Stomach (tissue), 9 donors: ENCODE measurements around the gene CNOT3. TPM values are rescaled to one million over a fixed set of nuclear protein-coding genes. Genes with fewer than 3 reads are reported as not detected.
A peak's percentile ranks its signal among the peaks of the same experiment; 100 is the strongest.
"Not testable (repeated sequence)": the region's sequence is repeated elsewhere in the genome, so short reads cannot be mapped to it uniquely, and the experiment has no call there.

Experiments
- DNase-seq, 2 donors: peaks; one replicate each; pipeline versions ENCODE4 v3.0.0 to v3.0.0-alpha.2; 2013 to 2019
- H3K27ac ChIP-seq, 5 donors: fragments of 200-600 bp in 4 of 5; sonication (generic) in 4 of 5; one replicate each; pipeline ENCODE4 v1.5.1; 2013 to 2019; ENCODE audit warnings: mild to moderate bottlenecking in 1 of 5, moderate library complexity in 1 of 5
- H3K27me3 ChIP-seq, 3 donors: fragments of 200-600 bp; sonication (generic); one replicate each; pipeline ENCODE4 v1.5.1; 2017 to 2019; ENCODE audit warnings: mixed run types in 1 of 3
- H3K36me3 ChIP-seq, 4 donors: fragments of 200-600 bp; sonication (generic); 1 replicate in 3 of 4; 2 replicates in 1 of 4; pipeline ENCODE4 v1.5.1; 2016 to 2019
- H3K4me1 ChIP-seq, 4 donors: fragments of 200-600 bp; sonication (generic); one replicate each; pipeline ENCODE4 v1.5.1; 2016 to 2019
- H3K4me3 ChIP-seq, 4 donors: fragments of 200-600 bp; sonication (generic) in 3 of 4; one replicate each; pipeline ENCODE4 v1.5.1; 2016 to 2019; ENCODE audit warnings: mild to moderate bottlenecking in 1 of 4
- H3K9me3 ChIP-seq, 4 donors: fragments of 200-600 bp; sonication (generic); one replicate each; pipeline ENCODE4 v1.5.1; 2016 to 2019
- EP300 ChIP-seq: sonication (generic); formaldehyde crosslinking; IDR thresholded peaks from one replicate; pipeline ENCODE4 v1.6.1; 2017; ENCODE audit warnings: antibody characterized with exemption
- POLR2A ChIP-seq, 4 donors: fragments of 450-650 bp; IDR thresholded peaks; one replicate each; pipeline ENCODE4 v1.6.1; 2016; ENCODE audit warnings: antibody characterized with exemption in 4 of 4, control low read depth in 2 of 4, mild to moderate bottlenecking in 1 of 4, moderate library complexity in 1 of 4
- POLR2AphosphoS5 ChIP-seq, 3 donors: sonication (generic); formaldehyde crosslinking; IDR thresholded peaks; one replicate each; pipeline ENCODE4 v1.6.1; 2016; ENCODE audit warnings: antibody characterized with exemption in 3 of 3
- WGBS, 5 donors: extraction: QIAGEN DNeasy Blood & Tissue Kit in 3 of 5; methylation state at CpG; one replicate each; pipeline versions ENCODE4 v1.1.5 to v1.1.7; 2013 to 2018; 5-methylcytosine and 5-hydroxymethylcytosine counted together
- intact Hi-C: fragments of 100-400 bp; cut with DNase I; formaldehyde crosslinking; loops from one replicate; pipeline ENCODE4 v1.15.1; 2023; ENCODE audit warnings: low total_unique reads
- polyA plus RNA-seq, 3 donors: library from polyadenylated mRNA; stranded (reverse); fragments of 200-250 nt; gene quantifications; one replicate each; pipeline ENCODE4 v1.2.3, GENCODE V29; 2013
- total RNA-seq, 5 donors: library from RNA; depleted of rRNA; stranded (reverse); fragments of >200 nt; gene quantifications; one replicate each; pipeline versions ENCODE4 v1.1.0 to v1.2.3, GENCODE V29; 2014 to 2016
- TF ChIP-seq, protein P1 (sequence below), 7 experiments: fragments of 450-650 bp in 4 of 7; fragments of 200-600 bp in 3 of 7; sonication (generic) in 3 of 7; IDR thresholded peaks; one replicate each; pipeline ENCODE4 v1.5.1; 2016 to 2019; ENCODE audit warnings: antibody characterized with exemption in 7 of 7, control low read depth in 2 of 7, mild to moderate bottlenecking in 1 of 7
- donor health status: healthy with polysubstance abuse.
- donor health status: Bipolar disorder and iron deficiency.
- donor health status: healthy.

Gene CNOT3
- total and polyA plus RNA-seq, 8 donors, result 11.2 to 100 (median 29.2) TPM

DNA sequence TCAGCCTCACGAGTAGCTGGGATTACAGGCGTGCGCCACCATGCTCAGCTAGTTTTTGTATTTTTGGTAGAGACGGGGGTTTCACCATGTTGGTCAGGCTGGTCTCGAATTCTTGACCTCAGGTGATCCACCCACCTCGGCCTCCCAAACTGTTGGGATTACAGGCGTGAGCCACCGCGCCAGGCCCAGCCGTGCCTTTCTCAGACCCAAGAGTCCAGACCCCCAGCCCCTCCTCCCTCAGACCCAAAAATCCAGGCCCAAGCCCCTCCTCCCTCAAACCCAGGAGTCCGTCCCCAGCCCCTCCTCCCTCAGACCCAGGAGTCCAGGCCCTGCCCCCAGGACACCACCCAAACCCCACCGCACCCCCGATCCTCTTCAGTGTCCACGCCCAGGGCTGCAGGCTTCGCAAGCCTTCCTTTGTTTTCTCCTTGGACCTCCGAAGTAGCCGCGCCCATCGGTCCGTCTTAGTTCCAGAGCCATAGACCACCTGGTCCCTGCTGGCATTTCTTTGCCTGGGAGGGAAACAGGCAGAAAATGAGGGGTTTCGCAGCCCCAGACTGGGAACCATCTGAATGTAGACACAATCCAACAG is 31.7 kb downstream of the CNOT3 start:
- Histone ChIP-seq H3K27ac (no peak overlapping the region), H3K27me3 (peaks cover 0 to 44% (median 4%) of the 10 kb centered on the region in 3 donors), H3K4me3 (no peak overlapping the region), H3K36me3 (no peaks in the 10 kb centered on the region), H3K9me3 (no peaks in the 10 kb centered on the region), H3K4me1 (peaks cover 17 to 37% (median 28%) of the 10 kb centered on the region in 4 donors)
- TF ChIP-seq POLR2A (IDR thresholded peaks at IDR 0.05) (no peak), POLR2AphosphoS5 (IDR thresholded peaks at IDR 0.05) (no peak), EP300 (no peak)
- TF ChIP-seq, protein P1, sequence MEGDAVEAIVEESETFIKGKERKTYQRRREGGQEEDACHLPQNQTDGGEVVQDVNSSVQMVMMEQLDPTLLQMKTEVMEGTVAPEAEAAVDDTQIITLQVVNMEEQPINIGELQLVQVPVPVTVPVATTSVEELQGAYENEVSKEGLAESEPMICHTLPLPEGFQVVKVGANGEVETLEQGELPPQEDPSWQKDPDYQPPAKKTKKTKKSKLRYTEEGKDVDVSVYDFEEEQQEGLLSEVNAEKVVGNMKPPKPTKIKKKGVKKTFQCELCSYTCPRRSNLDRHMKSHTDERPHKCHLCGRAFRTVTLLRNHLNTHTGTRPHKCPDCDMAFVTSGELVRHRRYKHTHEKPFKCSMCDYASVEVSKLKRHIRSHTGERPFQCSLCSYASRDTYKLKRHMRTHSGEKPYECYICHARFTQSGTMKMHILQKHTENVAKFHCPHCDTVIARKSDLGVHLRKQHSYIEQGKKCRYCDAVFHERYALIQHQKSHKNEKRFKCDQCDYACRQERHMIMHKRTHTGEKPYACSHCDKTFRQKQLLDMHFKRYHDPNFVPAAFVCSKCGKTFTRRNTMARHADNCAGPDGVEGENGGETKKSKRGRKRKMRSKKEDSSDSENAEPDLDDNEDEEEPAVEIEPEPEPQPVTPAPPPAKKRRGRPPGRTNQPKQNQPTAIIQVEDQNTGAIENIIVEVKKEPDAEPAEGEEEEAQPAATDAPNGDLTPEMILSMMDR (IDR thresholded peaks at IDR 0.05), result no peak
- WGBS, 5 donors, result 88 to 93% (median 90%) methylated on average over 18 to 21 of the region's 21 CpGs
- DNase-seq, result no peak
- intact Hi-C loops, result no loop called here

DNA sequence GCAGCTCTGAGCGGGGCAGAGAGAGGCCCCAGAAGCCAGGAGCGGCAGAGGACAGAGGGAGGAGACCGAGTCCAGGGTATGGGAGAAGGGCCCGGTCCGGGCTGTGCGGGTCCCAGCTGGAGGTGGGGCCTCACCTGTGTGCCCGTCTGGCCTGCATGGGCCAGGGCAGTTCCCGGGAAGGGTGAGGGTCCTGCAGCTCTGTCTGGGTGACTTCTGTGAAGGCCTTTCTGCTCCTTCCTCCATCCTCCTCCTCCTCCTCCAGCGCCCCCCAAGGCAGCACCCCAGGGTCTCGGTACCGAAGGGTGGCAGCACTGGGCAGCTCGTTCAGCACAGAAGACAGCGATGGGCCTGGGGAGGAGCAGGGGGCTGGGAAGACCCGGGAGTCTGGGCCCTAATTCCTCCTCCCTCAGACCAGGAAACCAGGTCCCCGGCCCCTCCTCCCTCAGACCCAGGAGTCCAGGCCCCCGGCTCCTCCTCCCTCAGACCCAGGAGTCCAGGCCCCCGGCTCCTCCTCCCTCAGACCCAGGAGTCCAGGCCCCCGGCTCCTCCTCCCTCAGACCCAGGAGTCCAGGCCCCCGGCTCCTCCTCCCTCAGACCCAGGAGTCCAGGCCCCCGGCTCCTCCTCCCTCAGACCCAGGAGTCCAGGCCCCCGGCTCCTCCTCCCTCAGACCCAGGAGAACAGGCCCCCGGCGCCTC is 34.3 kb downstream of the CNOT3 start:
- intact Hi-C loops, result loop anchor here (5.0 kb wide), 1 partner anchor 60 kb away; no protein-coding TSS in a partner anchor
- Histone ChIP-seq H3K27me3 (peaks cover 0 to 20% (median 4%) of the 10 kb centered on the region in 3 donors), H3K4me3 (peak overlapping the region; percentile 42 to 59 (median 48)), H3K4me1 (peaks cover 9 to 26% (median 20%) of the 10 kb centered on the region in 4 donors), H3K27ac (peak overlapping the region in 3 of 5 donors; percentile 80 to 88 (median 88)), H3K36me3 (peaks cover 6 to 14% (median 10%) of the 10 kb centered on the region in 4 donors)
- not testable (repeated sequence) for DNase-seq, H3K9me3 ChIP-seq
- WGBS, 5 donors, result 61 to 76% (median 67%) methylated on average over 13 to 17 of the region's 23 CpGs

DNA sequence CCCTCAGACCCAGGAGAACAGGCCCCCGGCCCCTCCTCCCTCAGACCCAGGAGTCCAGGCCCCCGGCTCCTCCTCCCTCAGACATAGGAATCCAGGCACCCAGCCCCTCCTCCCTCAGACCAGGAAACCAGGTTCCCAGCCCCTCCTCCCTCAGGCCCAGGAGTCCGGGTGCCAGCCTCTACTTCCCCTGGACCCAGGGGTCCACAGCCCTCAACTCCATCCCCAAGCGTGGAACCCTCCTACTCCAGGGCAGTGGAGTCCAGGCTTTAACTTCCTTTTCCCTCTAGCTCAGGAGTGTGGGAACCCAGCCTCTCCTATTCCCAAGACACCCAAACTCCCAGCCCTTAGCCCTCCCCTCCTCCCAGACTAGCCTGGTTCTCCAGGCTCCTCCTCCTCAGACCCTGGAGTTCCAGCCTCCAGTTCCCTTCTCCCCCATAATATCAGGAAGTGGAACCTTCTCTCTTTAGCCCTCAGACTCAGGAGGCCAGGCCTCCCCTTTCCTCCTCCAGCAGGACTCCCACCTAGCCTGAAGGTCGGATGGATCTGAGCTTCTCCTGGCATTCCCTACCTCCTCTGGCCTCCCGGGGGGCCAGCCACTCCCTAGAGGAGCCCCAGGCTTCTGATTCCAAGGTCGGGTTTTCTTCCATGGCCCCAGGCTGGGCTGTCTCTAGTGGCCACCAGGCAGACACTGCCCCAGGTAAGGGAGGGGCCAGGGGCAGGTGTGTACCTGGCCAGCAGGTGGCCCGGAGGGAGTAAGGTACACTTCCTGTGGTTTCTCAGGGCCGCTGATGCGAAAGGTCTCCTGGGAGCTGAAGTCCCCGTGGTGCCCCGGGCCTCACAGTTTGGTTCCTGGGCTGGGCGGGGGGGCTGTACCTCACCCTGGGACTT is 35.2 kb downstream of the CNOT3 start, which contains the start of gene TMC4:
TSS of gene TMC4 (minus strand) at position 690 of the 888 bp plus-strand sequence. CDS start at position 647, 43 bp downstream.
- H3K9me3 ChIP-seq, result no peaks in the 10 kb centered on the region
- intact Hi-C loops, result loop anchor here (5.0 kb wide), 1 partner anchor 60 kb away; no protein-coding TSS in a partner anchor
- peaks cover 0 to 17% (median 4%) of the 10 kb centered on the region in 3 donors for H3K27me3 ChIP-seq
- H3K27ac ChIP-seq, result peak within 1 kb of the TSS; percentile 80 to 88 (median 82)
- peak within 1 kb of the TSS; percentile 42 to 59 (median 48) for H3K4me3 ChIP-seq
- DNase-seq, result peak; percentile 88 to 94
- H3K4me1 ChIP-seq, result peaks cover 9 to 26% (median 20%) of the 10 kb centered on the region in 4 donors
- WGBS, 5 donors, result 5 to 14% (median 8%) methylated on average over 10 to 13 of the region's 13 CpGs
- TF ChIP-seq EP300 (no peak), POLR2AphosphoS5 (IDR thresholded peaks at IDR 0.05) (peak in 2 of 3 donors; percentile 59 to 79)
- TF ChIP-seq, protein P1 (IDR thresholded peaks at IDR 0.05), result peak in 4 of 7 experiments; percentile 42 to 75 (median 59)
- H3K36me3 ChIP-seq, result peaks cover 6 to 17% (median 10%) of the 10 kb centered on the region in 4 donors

DNA sequence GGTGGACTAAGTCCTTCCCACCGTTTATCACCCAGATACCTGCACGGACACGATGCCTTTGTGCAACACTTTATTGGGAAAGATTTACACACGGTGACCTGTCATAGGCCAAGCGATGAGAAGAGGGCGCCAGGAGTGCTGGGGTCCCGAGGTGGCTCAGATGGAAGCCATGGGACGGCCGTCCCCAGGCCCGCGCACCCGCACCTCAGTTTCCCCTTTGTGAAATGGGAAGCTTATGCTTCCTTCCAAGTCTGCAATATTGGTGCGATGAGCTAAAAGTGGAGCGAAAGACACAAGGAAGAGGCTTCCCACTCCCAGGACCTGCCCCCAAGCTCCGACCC is 35.8 kb downstream of the CNOT3 start:
- intact Hi-C loops, result loop anchor here (5.0 kb wide), 1 partner anchor 59 kb away; no protein-coding TSS in a partner anchor
- H3K4me1 ChIP-seq, result peaks cover 9 to 22% (median 16%) of the 10 kb centered on the region in 4 donors
- peaks cover 6 to 22% (median 16%) of the 10 kb centered on the region in 4 donors for H3K36me3 ChIP-seq
- DNase-seq, result no peak
- 29 to 45% (median 39%) methylated on average over 14 to 15 of the region's 15 CpGs for WGBS, 5 donors
- peak overlapping the region; percentile 80 to 88 (median 82) for H3K27ac ChIP-seq
- H3K4me3 ChIP-seq, result peak overlapping the region; percentile 42 to 59 (median 48)
- H3K9me3 ChIP-seq, result no peaks in the 10 kb centered on the region
- peaks cover 0 to 13% (median 4%) of the 10 kb centered on the region in 3 donors for H3K27me3 ChIP-seq
- no peak for TF ChIP-seq POLR2A (IDR thresholded peaks at IDR 0.05)
- no peak for TF ChIP-seq POLR2AphosphoS5 (IDR thresholded peaks at IDR 0.05)
- no peak for TF ChIP-seq EP300
- TF ChIP-seq, protein P1 (IDR thresholded peaks at IDR 0.05), result no peak
